NCI-H748 (cell line): ENCODE data around the gene ZNF280A.
"Not testable (repeated sequence)": the region's sequence is repeated elsewhere in the genome, so short reads cannot be mapped to it uniquely, and the experiment has no call there.

ENCODE experiments used
- DNase-seq: peaks from one replicate; lab custom pipeline; 2025; ENCODE audit not compliant: unreplicated experiment; lab: John Stamatoyannopoulos, UW

ZNF280A gene

DNA sequence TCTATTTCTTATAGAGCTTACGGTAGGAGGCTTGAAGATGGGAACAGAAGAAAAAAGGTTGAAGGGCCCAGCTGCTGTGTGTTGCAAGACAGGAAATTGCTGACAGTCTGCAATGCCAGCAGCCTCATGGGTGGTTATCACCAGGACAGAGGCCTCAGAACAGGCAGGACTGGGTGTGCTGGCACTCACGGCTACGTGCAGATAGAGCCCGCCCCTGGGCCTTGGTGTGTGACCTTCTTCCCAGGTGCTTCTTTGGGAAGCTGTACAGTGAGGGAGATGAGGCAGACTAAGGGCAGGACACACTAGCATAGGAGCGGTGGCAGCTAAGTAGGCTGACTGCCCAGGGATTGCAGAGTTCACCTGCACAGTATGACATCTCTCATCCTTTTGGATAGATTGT is 26.4 kb upstream of the ZNF280A start:
- no peak for DNase-seq

DNA sequence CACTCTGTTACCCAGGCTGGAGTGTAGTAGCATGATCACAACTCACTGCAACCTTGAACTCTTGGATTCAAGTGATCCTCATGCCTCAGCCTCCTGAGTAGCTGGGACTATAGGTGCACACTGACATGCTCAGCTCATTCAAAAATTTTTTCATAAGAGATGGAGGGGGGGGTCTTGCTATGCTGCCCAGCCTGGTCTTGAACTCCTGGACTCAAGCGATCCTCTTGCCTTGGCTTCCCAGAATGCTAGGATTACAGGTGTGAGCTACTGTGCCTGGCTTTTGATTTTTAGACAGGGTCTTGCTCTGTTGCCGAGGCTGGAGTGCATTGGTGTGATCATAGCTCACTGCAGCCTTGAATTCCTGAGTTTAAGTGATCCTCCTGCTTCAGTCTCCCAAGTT is 25.0 kb upstream of the ZNF280A start:
- DNase-seq, result no peak

- no peak for DNase-seq
Measured at GRCh38 chr22:22538226-22538989, 18.3 kb upstream of the ZNF280A start.

DNA sequence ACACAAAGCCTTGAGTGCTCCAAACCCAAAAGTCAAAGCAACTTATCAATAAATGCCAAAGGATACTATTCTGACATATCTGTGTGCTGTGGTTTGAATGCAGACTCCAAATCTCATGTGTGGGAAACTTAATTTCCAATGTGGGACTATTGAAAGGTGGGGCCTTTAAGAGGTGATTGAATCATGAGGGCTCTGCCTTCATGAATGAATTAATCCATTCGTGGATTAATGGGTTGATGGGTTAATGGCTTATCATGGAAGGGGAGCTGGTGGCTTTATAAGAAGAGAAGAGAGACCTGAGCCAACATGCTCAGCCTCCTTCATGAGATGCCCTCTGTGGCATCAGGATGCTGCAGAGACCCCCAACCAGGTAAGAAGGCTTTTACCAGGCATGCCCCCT is 16.8 kb upstream of the ZNF280A start:
- no peak for DNase-seq

DNA sequence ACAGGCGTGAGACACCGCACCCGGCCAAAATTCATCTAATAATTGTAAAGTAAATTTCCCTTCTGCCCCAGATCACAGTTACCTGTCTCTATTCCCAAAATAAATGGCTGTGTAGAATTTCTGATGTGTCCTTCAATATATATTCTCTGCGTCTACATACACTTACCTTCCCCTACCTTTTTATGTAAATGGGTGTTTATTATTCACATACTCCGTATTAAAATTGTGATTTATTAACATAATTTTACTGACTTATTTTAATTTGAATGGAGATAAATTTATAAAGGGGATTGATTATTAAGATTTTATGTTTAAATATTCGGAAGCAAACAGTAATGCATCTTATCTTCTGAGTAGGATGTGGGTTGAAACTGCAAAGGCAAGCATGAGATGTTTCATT is 16.4 kb upstream of the ZNF280A start:
- no peak for DNase-seq

DNA sequence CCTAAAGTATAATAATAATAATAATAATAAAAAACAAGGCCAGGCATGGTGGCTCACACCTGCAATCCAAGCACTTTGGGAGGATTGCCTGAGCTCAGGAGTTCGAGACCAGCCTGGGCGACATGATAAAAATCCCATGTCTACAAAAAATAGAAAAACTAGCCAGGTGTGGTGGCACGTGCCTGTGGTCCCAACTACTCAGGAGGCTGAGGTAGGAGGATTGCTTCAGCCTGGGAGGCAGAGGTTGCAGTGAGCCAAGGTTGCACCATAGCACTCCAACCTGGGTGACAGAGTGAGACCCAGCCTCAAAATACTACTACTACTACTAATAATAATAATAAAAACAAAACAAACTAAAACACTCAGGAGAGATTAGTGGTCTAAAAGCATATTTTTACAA is 15.6 kb upstream of the ZNF280A start:
- no peak for DNase-seq

GRCh38 chr22:22534604-22535415 is 14.7 kb upstream of the ZNF280A start:
- DNase-seq, result no peak

GRCh38 chr22:22533863-22534262 is 13.8 kb upstream of the ZNF280A start:
- no peak for DNase-seq

GRCh38 chr22:22533417-22533816 is 13.3 kb upstream of the ZNF280A start:
- no peak for DNase-seq

DNA sequence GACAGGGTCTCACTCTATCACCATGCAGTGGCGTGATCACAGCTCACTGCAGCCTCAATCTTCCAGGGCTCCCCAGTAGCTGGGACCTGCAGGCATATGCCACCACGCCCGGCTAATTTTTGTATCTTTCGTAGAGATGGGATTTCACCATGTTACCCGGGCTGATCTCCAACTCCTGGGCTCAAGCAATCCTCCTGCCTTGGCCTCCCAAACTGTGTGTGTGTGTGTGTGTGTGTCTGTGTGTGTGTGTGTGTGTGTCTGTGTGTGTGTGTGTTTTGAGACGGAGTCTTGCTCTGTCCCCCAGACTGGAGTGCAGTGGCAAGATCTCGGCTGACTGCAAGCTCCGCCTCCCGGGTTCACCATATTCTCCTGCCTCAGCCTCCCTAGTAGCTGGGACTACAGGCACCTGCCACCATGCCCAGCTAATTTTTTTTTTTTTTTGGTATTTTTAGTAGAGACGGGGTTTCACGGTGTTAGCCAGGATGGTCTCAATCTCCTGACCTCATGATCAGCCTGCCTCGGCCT is 12.5 kb upstream of the ZNF280A start:
- not testable (repeated sequence) for DNase-seq

GRCh38 chr22:22531770-22532546 is 11.9 kb upstream of the ZNF280A start:
- DNase-seq, result no peak

DNA sequence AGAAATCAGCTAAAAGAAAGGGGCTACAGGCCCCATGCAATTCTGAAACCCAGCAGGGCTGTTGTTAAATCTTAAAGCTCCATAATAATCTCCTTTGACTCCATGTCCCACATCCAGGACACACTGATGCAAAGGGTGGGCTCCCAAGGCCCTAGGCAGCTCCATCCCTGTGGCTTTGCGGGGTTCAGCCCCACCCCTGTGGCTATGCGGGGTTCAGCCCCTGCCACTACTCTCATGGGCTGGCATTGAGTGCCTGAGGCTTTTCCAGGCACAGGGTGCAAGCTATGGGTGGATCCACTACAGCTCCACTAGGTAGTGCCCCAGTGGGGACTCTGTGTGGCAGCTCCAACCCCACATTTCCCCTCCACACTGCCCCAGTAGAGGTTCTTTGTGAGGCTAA is 8.7 kb upstream of the ZNF280A start:
- DNase-seq, result no peak

DNA sequence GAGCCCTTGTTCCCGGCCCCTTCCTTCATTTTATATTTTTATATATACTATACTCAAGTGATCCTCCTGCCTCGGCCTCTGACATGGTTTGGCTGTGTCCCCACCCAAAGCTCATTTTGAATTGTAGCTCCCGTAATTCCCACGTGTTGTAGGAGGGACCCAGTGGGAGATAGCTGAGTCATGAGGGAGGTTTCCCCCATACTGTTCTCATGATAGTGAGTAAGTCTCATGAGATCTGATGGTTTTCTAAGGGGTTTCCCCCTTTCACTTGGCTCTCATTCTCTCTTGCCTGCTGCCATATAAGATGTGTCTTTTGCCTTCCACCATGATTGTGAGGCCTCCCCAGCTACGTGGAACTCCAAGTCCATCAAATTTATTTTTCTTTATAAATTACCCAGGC is 7.2 kb upstream of the ZNF280A start:
- no peak for DNase-seq

- DNase-seq, result no peak
Measured at GRCh38 chr22:22526125-22526912, 6.2 kb upstream of the ZNF280A start.

GRCh38 chr22:22523494-22523893 is 3.4 kb upstream of the ZNF280A start:
- DNase-seq, result no peak

GRCh38 chr22:22521631-22522030 is 1.6 kb upstream of the ZNF280A start:
- no peak for DNase-seq

GRCh38 chr22:22520667-22521602 is 865 bp upstream of the ZNF280A start:
- no peak for DNase-seq

- no peak for DNase-seq
Measured at GRCh38 chr22:22519591-22519990, 479 bp downstream of the ZNF280A start.

GRCh38 chr22:22516992-22517391 is 3.1 kb downstream of the ZNF280A start:
- DNase-seq, result no peak

DNA sequence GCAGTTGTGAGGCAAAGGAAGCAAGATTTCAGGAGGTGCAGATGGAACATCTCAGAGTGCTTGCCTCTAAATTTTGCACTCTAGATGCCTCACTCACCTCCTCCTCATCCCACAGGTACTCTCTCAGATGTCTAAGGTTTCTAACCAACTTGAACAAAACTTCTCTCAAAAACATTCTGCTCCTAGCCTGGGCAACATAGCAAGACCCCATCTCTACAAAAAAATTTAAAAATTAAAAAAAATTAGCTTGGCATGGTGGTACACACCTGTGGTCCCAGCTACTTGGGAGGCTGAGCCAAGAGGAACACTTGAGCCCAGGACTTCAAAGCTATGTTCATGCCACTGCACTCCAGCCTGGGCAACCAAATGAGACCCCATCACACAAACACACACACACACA is 4.2 kb downstream of the ZNF280A start:
- DNase-seq, result no peak
